Sigmoid colon (tissue), 4 donors: ENCODE measurements around the gene ZFP69B.

Source experiments
- CTCF ChIP-seq, 4 experiments: fragments of 450-650 bp in 3 of 4; fragments of 200-600 bp in 1 of 4; IDR thresholded peaks; one replicate each; pipeline ENCODE4 v1.5.1; 2016 to 2019; ENCODE audit warnings: antibody characterized with exemption in 4 of 4, mild to moderate bottlenecking in 3 of 4, moderate library complexity in 2 of 4
- POLR2AphosphoS5 ChIP-seq, 4 donors: sonication (generic); formaldehyde crosslinking; IDR thresholded peaks; one replicate each; pipeline ENCODE4 v1.6.1; 2017; ENCODE audit warnings: antibody characterized with exemption in 4 of 4

DNA sequence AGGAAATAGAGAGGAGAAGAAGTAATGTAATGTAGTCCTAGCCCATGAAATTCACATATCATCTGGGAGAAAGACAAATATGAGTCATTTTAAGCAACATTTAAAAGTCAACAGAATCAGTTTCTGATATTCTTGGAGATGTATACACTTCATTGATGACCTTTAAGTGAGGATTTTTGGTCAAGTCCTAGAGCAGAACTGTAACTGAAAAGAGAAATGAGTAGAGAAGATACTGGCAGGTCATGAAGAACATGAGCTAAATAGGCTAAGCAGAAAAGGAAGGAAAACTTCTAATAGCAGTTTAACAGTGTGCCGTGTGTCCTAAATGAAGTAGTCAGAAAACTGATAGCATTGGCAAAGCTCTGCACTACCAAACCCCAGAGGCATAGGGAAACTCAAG lies 4.6 kb downstream of the ZFP69B start:
- TF ChIP-seq CTCF (IDR thresholded peaks at IDR 0.05) = no peak
- no peak for TF ChIP-seq POLR2AphosphoS5 (IDR thresholded peaks at IDR 0.05)
